D721Med (cell line): Measurements from ENCODE around the gene ZNF225.
A peak's percentile ranks its signal among the peaks of the same experiment; 100 is the strongest.
"Not testable (repeated sequence)": the region's sequence is repeated elsewhere in the genome, so short reads cannot be mapped to it uniquely, and the experiment has no call there.

Source experiments
- DNase-seq: peaks from one replicate; pipeline ENCODE4 v3.0.0; 2011; ENCODE audit warnings: low spot score; ENCODE audit not compliant: insufficient read length
- FAIRE-seq: peaks from 2 replicates; lab custom pipeline; 2011; peaks lifted over from hg19 to GRCh38; lab: Jason Lieb, UNC
- TF ChIP-seq, protein P1 (sequence below): IDR thresholded peaks from 2 replicates; pipeline ENCODE4 v1.5.1; 2012; ENCODE audit warnings: mild to moderate bottlenecking, control low read depth; ENCODE audit not compliant: insufficient read depth; ENCODE audit errors: missing control alignments

The ZNF225 gene

DNA sequence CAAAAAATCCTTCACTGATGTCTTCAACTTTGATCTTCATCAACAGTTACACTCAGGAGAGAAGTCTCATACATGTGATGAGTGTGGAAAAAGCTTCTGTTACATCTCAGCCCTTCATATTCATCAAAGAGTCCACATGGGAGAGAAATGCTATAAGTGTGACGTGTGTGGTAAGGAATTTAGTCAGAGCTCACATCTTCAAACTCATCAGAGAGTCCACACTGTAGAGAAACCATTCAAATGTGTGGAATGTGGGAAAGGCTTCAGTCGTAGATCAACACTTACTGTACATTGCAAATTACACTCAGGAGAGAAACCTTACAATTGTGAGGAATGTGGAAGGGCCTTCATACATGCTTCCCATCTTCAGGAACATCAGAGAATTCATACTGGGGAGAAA lies 43.3 kb downstream of the ZNF225 start:
- FAIRE-seq = no peak
- DNase-seq = no peak
- TF ChIP-seq, protein P1, sequence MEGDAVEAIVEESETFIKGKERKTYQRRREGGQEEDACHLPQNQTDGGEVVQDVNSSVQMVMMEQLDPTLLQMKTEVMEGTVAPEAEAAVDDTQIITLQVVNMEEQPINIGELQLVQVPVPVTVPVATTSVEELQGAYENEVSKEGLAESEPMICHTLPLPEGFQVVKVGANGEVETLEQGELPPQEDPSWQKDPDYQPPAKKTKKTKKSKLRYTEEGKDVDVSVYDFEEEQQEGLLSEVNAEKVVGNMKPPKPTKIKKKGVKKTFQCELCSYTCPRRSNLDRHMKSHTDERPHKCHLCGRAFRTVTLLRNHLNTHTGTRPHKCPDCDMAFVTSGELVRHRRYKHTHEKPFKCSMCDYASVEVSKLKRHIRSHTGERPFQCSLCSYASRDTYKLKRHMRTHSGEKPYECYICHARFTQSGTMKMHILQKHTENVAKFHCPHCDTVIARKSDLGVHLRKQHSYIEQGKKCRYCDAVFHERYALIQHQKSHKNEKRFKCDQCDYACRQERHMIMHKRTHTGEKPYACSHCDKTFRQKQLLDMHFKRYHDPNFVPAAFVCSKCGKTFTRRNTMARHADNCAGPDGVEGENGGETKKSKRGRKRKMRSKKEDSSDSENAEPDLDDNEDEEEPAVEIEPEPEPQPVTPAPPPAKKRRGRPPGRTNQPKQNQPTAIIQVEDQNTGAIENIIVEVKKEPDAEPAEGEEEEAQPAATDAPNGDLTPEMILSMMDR = no peak

DNA sequence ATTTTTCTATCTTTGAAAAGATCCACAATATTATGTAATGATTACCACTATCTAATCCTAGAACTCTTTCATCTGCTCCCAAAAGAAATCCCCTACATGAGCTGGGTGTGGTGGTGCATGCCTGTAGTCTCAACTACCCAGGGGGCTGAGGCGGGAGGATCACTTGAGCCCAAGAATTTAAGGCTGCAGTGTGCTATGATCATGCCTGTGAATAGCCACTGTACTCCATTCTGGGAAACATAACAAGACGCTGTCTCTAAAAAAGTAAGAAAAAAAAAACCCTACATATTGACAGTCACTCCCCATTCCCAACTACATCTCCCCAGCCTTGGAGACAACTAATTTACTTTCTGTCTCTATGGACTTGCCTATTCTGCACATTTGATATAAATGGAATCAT lies 50.6 kb downstream of the ZNF225 start:
- DNase-seq (no peak), FAIRE-seq (no peak)
- TF ChIP-seq, protein P1 = no peak

GRCh38 chr19:44164327-44164672 lies 51.1 kb downstream of the ZNF225 start:
- DNase-seq (no peak), FAIRE-seq (no peak)
- TF ChIP-seq, protein P1 = no peak

GRCh38 chr19:44164673-44165512 lies 51.7 kb downstream of the ZNF225 start, which contains the start of gene ZNF226:
Gene ZNF226, plus strand, starts transcription at chr19:44165100. Its CDS starts 4,981 bp downstream, at chr19:44170081.
- TF ChIP-seq, protein P1 = no peak
- peak; percentile 94 for FAIRE-seq
- DNase-seq = peak; percentile 38

GRCh38 chr19:44170660-44171059 lies 57.5 kb downstream of the ZNF225 start:
- FAIRE-seq = not testable (repeated sequence)

GRCh38 chr19:44176590-44176989 lies 63.4 kb downstream of the ZNF225 start:
- TF ChIP-seq, protein P1 = no peak
- DNase-seq (no peak), FAIRE-seq (no peak)

More at GRCh38 chr19:44170660-44171059, 57.5 kb downstream of the ZNF225 start:
- DNase-seq = not testable (repeated sequence)

GRCh38 chr19:44180968-44181367 lies 67.8 kb downstream of the ZNF225 start:
- FAIRE-seq (no peak), DNase-seq (no peak)
- TF ChIP-seq, protein P1 = no peak
